Right lobe of liver (tissue), 6 donors: Measurements from ENCODE around the gene ZNF710. TPM values are rescaled to one million over a fixed set of nuclear protein-coding genes. Genes with fewer than 3 reads are reported as not detected.
A peak's percentile ranks its signal among the peaks of the same experiment; 100 is the strongest.

Experiments used
- ATAC-seq, 4 donors: fragments of 200-7000 bp; cut with Tn5 transposase; one replicate each; pipeline ENCODE4 v1.9.1; 2020; ENCODE audit warnings: mild to moderate bottlenecking in 4 of 4, moderate library complexity in 4 of 4
- DNase-seq, 3 donors: peaks; one replicate each; pipeline ENCODE4 v3.0.0-alpha.2; 2020
- H3K27ac ChIP-seq, 3 donors: fragments of 200-600 bp; one replicate each; pipeline ENCODE4 v1.8.0; 2022
- H3K27me3 ChIP-seq, 2 donors: fragments of 200-600 bp; one replicate each; pipeline ENCODE4 v1.8.0; 2022
- H3K36me3 ChIP-seq, 4 donors: fragments of 200-600 bp; sonication (generic) in 1 of 4; one replicate each; pipeline versions ENCODE4 v1.5.1 to v1.8.0; 2017 to 2022; ENCODE audit warnings: control low read depth in 1 of 4
- H3K4me1 ChIP-seq, 4 donors: fragments of 200-600 bp; sonication (generic) in 1 of 4; one replicate each; pipeline versions ENCODE4 v1.5.1 to v1.8.0; 2017 to 2022; ENCODE audit warnings: control low read depth in 1 of 4
- H3K4me3 ChIP-seq, 3 donors: fragments of 200-600 bp; one replicate each; pipeline ENCODE4 v1.8.0; 2022
- H3K9me3 ChIP-seq, 4 donors: fragments of 200-600 bp; sonication (generic) in 1 of 4; one replicate each; pipeline versions ENCODE4 v1.5.1 to v1.8.0; 2017 to 2022; ENCODE audit warnings: control low read depth in 1 of 4
- CTCF ChIP-seq, 4 donors: fragments of 200-600 bp in 3 of 4; fragments of 450-650 bp in 1 of 4; IDR thresholded peaks; one replicate each; pipeline versions ENCODE4 v1.5.1 to v1.8.0; 2016 to 2022; ENCODE audit warnings: antibody characterized with exemption in 4 of 4, mild to moderate bottlenecking in 2 of 4
- POLR2A ChIP-seq: fragments of 450-650 bp; IDR thresholded peaks from one replicate; pipeline ENCODE4 v1.6.1; 2017; ENCODE audit warnings: antibody characterized with exemption, mild to moderate bottlenecking
- WGBS: methylation state at CpG from one replicate; pipeline ENCODE4 v1.1.6; 2018; ENCODE audit warnings: low coverage, low lambda C conversion rate; ENCODE audit not compliant: insufficient coverage; ENCODE audit errors: missing lambda C conversion rate; 5-methylcytosine and 5-hydroxymethylcytosine counted together
- intact Hi-C, 2 donors: fragments of 100-400 bp; cut with DNase I; formaldehyde crosslinking; loops; one replicate each; pipeline versions ENCODE4 v1.11.2 to v1.14.1; 2022
- microRNA-seq, 2 donors: library from miRNA; unstranded; fragments of <30 nt; microRNA quantifications; one replicate each; pipeline ENCODE4, GENCODE V29; 2019 to 2020
- small RNA-seq, 2 experiments: library from RNA; depleted of rRNA; stranded (forward); fragments of <200 nt; gene quantifications; one replicate each; pipeline ENCODE3, GENCODE V24; 2016
- total RNA-seq, 6 experiments: library from RNA; depleted of rRNA in 2 of 6; stranded (reverse); fragments of >200 nt in 2 of 6; fragmentation: NEBNext Ultra II Directional in 3 of 6; extraction: Animal tissue kit (Norgen Biotek cat#: 25700) in 3 of 6; gene quantifications; one replicate each; pipeline versions ENCODE4 v1.1.0 to v1.2.4, GENCODE V29; 2016 to 2023
- donor health status: DM: no; HTN: yes; CAD: no.
- donor health status: DM: no; HTN: no; CAD: no.
- donor health status: DM: no; HTN: no; CAD: no.
- donor health status: DM: no; HTN: yes; CAD: no.
- donor health status: DM: no; HTN: yes; CAD: no.

ZNF710 gene
- total RNA-seq, 6 experiments from 2014 or later: 4.7 to 17.1 (median 7.4) TPM

- DNase-seq (peak; percentile 73 to 91 (median 87)), ATAC-seq (peak; percentile 83 to 89 (median 87))
- Histone ChIP-seq H3K27me3 (no peaks in the 10 kb centered on the region), H3K4me1 (peaks cover 0 to 30% (median 4%) of the 10 kb centered on the region in 4 donors), H3K36me3 (no peaks in the 10 kb centered on the region), H3K27ac (peak overlapping the region in 2 of 3 donors; percentile 53 to 72), H3K9me3 (no peaks in the 10 kb centered on the region), H3K4me3 (no peak overlapping the region)
- no peak for TF ChIP-seq CTCF (IDR thresholded peaks at IDR 0.05)
- TF ChIP-seq POLR2A: peak; percentile 14
- intact Hi-C loops: no loop called here
- 23% methylated on average over 8 of the region's 10 CpGs for WGBS
These were observed 125.7 kb downstream of the ZNF710 start for GRCh38 chr15:90126596-90127435.

- Histone ChIP-seq H3K4me3 (no peak overlapping the region), H3K9me3 (no peaks in the 10 kb centered on the region), H3K36me3 (no peaks in the 10 kb centered on the region), H3K4me1 (peaks cover 0 to 19% (median 0%) of the 10 kb centered on the region in 4 donors), H3K27ac (no peak overlapping the region), H3K27me3 (no peaks in the 10 kb centered on the region)
- ATAC-seq (no peak), DNase-seq (no peak)
- intact Hi-C loops: no loop called here
- TF ChIP-seq POLR2A: no peak
- TF ChIP-seq CTCF (IDR thresholded peaks at IDR 0.05): no peak
- WGBS: 95% methylated on average over 3 of the region's 8 CpGs
These were observed 129.2 kb downstream of the ZNF710 start for GRCh38 chr15:90130291-90130690.

Small RNA genes within 50 kb of the gene (microRNA-seq; reads per million reads assigned to microRNA genes)
- 0.29 to 1.9 reads per million in 2 donors for gene MIR3174

Small RNA genes within 50 kb of the gene (small RNA-seq; reads per million reads assigned to genes)
- gene MIR3174: 2.0 to 3.9 reads per million in 2 experiments
- 0 reads per million in 2 experiments for gene RF00066

Other genes with a start within 250 kb of the ZNF710 start
- gene MESP2, start 225.0 kb upstream of the ZNF710 start, total RNA-seq: under 1 TPM in 1 of 6 experiments, not detected in 5; 0.12 TPM
- gene ANPEP, start 186.5 kb upstream of the ZNF710 start, total RNA-seq: 100 to 1,000 TPM; 204 to 386 (median 363) TPM
- gene AP3S2, start 107.3 kb upstream of the ZNF710 start, total RNA-seq: 10 to 100 TPM; 23.2 to 45.7 (median 27.2) TPM
- gene ARPIN, start 88.4 kb upstream of the ZNF710 start, total RNA-seq: 1 to 10 TPM; 4.9 to 8.1 (median 6.9) TPM
- gene IDH2, start 101.1 kb downstream of the ZNF710 start, total RNA-seq: 100 to 1,000 TPM; 115 to 371 (median 261) TPM
- gene SEMA4B, start 200.0 kb downstream of the ZNF710 start, total RNA-seq: 10 to 100 TPM; 17.1 to 67.7 (median 20.3) TPM
- gene CIB1, start 232.6 kb downstream of the ZNF710 start, total RNA-seq: 10 to 100 TPM; 43.4 to 83.0 (median 51.0) TPM
- 10 to 100 TPM in 2 of 6 experiments, 1 to 10 TPM in 4; 3.6 to 13.6 (median 7.3) TPM for gene GDPGP1, start 232.9 kb downstream of the ZNF710 start, total RNA-seq
- gene TTLL13, start 248.2 kb downstream of the ZNF710 start, total RNA-seq: under 1 TPM in 2 of 6 experiments, not detected in 4; 0.13 to 0.46 TPM